Heart right ventricle (tissue), 16 donors: ENCODE measurements around the gene NRXN3. TPM values are rescaled to one million over a fixed set of nuclear protein-coding genes. Genes with fewer than 3 reads are reported as not detected.

Experiments used
- ATAC-seq, 8 donors: fragments of 200-7000 bp; cut with Tn5 transposase; one replicate each; pipeline ENCODE4 v1.9.1; 2020; ENCODE audit warnings: mild to moderate bottlenecking in 8 of 8, moderate library complexity in 8 of 8, moderate number of reproducible peaks in 1 of 8
- DNase-seq, 2 donors: peaks; one replicate each; pipeline ENCODE4 v3.0.0-alpha.2; 2020
- H3K27ac ChIP-seq, 10 donors: fragments of 200-600 bp; sonication (generic) in 2 of 10; one replicate each; pipeline versions ENCODE4 v1.5.0 to v1.8.0; 2020 to 2022; ENCODE audit warnings: mild to moderate bottlenecking in 3 of 10
- H3K27me3 ChIP-seq, 7 donors: fragments of 200-600 bp; one replicate each; pipeline ENCODE4 v1.8.0; 2021 to 2022; ENCODE audit warnings: mild to moderate bottlenecking in 2 of 7
- H3K36me3 ChIP-seq, 9 donors: fragments of 200-600 bp; sonication (generic) in 1 of 9; one replicate each; pipeline versions ENCODE4 v1.5.0 to v1.8.0; 2020 to 2022; ENCODE audit warnings: mild to moderate bottlenecking in 2 of 9
- H3K4me1 ChIP-seq, 9 donors: fragments of 200-600 bp; sonication (generic) in 1 of 9; one replicate each; pipeline versions ENCODE4 v1.5.0 to v1.8.0; 2020 to 2022; ENCODE audit warnings: mild to moderate bottlenecking in 4 of 9
- H3K4me3 ChIP-seq, 10 donors: fragments of 200-600 bp; sonication (generic) in 2 of 10; one replicate each; pipeline versions ENCODE4 v1.5.0 to v1.8.0; 2020 to 2022; ENCODE audit warnings: mild to moderate bottlenecking in 7 of 10, moderate library complexity in 2 of 10
- H3K9me3 ChIP-seq, 11 donors: fragments of 200-600 bp in 10 of 11; sonication (generic) in 2 of 11; one replicate each; pipeline versions ENCODE4 v1.5.0 to v1.8.0; 2013 to 2022; ENCODE audit warnings: mild to moderate bottlenecking in 2 of 11, control low read depth in 1 of 11, moderate library complexity in 1 of 11
- WGBS, 2 donors: extraction: QIAGEN DNeasy Blood & Tissue Kit; methylation state at CpG; one replicate each; pipeline ENCODE4 v1.1.7; 2013; ENCODE audit warnings: inconsistent platforms in 1 of 2; 5-methylcytosine and 5-hydroxymethylcytosine counted together
- intact Hi-C, 10 donors: fragments of 100-400 bp; cut with DNase I; formaldehyde crosslinking; loops; one replicate each; pipeline versions ENCODE4 v1.11.1 to v1.14.2; 2022
- polyA plus RNA-seq, 2 donors: library from polyadenylated mRNA; stranded (reverse); fragments of 200-250 nt; gene quantifications; one replicate each; pipeline ENCODE4 v1.2.3, GENCODE V29; 2013
- total RNA-seq, 10 donors: library from RNA; stranded (reverse); fragmentation: NEBNext Ultra II Directional in 3 of 10; extraction: Animal tissue kit (Norgen Biotek cat#: 25700) in 3 of 10; gene quantifications; one replicate each; pipeline versions ENCODE4 v1.2.1 to v1.2.4, GENCODE V29; 2021 to 2023
- TF ChIP-seq, protein P1 (sequence below), 9 donors: fragments of 200-600 bp; sonication (generic) in 2 of 9; IDR thresholded peaks; one replicate each; pipeline versions ENCODE4 v1.5.0 to v1.8.0; 2021 to 2022; ENCODE audit warnings: antibody characterized with exemption in 9 of 9, mild to moderate bottlenecking in 5 of 9, moderate library complexity in 1 of 9
- donor health status: Arrhythmogenic right ventricular cardiomyopathy.
- donor health status: ischemic (EF 13 %, LVEDD 7.1; RV severe dilation, severe dysfunction).
- donor health status: healthy with polysubstance abuse.
- donor health status: DM: no; HTN: yes; CAD: no.
- donor health status: DM: no; HTN: no; CAD: no.
- donor health status: ischemic (EF 25% LVEDD 6.9; RV normal size, moderate dysfunction).
- donor health status: ischemic (EF 25% LVEDD 5.7; RV mildly dilated, moderate dysfunction).
- donor health status: healthy.
- donor health status: DM: yes; HTN: yes; CAD: no.
- donor health status: Ischemic cardiomyopathy.
- donor health status: ischemic (EF 35%, LVEDD 5.7; RV mildly dilated, moderate dysfunction).
- donor health status: nonischemic (EF 11% LVEDD 7.7; RV severe dilation, severe dysfunction).
- donor health status: DM: yes; HTN: yes; CAD: no.
- donor health status: PGD.
- donor health status: ischemic (EF 29% LVEDD 5.4; RV normal size, mild dysfunction).
- donor health status: nonischemic (EF 23%, LVEDD 6.1; RV moderate dilation, normal function).

The NRXN3 gene
- total and polyA plus RNA-seq, 12 donors: 0.23 to 1.8 (median 0.87) TPM

DNA sequence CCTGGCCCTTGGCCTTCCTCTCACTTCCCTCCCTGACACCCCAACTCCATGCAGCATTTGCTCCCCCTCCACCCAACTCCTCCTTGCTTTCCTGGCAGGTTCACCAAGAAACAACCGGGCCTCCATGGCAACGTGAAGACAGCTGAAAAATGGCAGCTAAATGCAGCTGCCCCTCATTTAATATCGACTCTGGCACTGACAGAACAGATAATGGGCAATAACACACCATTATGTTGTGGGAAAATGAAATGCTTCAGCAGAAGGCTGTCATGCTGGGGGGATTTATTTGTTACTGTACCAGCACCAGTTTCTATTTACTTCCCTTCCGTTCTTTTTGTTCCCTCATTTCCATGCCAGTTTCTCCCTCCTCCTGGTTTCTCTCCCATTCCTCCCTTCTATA is 440.8 kb downstream of the NRXN3 start:
- intact Hi-C loops: no loop called here
- ATAC-seq (no peak), DNase-seq (no peak)
- no peaks in the 10 kb centered on the region for H3K4me1 ChIP-seq
- H3K36me3 ChIP-seq: no peaks in the 10 kb centered on the region
- peaks cover 0 to 15% (median 0%) of the 10 kb centered on the region in 7 donors for H3K27me3 ChIP-seq
- no peaks in the 10 kb centered on the region for H3K9me3 ChIP-seq
- H3K27ac ChIP-seq: no peak overlapping the region
- WGBS, 2 donors: 61 to 69% methylated on average over 4 of the region's 4 CpGs
- no peak overlapping the region for H3K4me3 ChIP-seq
- TF ChIP-seq, protein P1, sequence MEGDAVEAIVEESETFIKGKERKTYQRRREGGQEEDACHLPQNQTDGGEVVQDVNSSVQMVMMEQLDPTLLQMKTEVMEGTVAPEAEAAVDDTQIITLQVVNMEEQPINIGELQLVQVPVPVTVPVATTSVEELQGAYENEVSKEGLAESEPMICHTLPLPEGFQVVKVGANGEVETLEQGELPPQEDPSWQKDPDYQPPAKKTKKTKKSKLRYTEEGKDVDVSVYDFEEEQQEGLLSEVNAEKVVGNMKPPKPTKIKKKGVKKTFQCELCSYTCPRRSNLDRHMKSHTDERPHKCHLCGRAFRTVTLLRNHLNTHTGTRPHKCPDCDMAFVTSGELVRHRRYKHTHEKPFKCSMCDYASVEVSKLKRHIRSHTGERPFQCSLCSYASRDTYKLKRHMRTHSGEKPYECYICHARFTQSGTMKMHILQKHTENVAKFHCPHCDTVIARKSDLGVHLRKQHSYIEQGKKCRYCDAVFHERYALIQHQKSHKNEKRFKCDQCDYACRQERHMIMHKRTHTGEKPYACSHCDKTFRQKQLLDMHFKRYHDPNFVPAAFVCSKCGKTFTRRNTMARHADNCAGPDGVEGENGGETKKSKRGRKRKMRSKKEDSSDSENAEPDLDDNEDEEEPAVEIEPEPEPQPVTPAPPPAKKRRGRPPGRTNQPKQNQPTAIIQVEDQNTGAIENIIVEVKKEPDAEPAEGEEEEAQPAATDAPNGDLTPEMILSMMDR (IDR thresholded peaks at IDR 0.05): no peak

DNA sequence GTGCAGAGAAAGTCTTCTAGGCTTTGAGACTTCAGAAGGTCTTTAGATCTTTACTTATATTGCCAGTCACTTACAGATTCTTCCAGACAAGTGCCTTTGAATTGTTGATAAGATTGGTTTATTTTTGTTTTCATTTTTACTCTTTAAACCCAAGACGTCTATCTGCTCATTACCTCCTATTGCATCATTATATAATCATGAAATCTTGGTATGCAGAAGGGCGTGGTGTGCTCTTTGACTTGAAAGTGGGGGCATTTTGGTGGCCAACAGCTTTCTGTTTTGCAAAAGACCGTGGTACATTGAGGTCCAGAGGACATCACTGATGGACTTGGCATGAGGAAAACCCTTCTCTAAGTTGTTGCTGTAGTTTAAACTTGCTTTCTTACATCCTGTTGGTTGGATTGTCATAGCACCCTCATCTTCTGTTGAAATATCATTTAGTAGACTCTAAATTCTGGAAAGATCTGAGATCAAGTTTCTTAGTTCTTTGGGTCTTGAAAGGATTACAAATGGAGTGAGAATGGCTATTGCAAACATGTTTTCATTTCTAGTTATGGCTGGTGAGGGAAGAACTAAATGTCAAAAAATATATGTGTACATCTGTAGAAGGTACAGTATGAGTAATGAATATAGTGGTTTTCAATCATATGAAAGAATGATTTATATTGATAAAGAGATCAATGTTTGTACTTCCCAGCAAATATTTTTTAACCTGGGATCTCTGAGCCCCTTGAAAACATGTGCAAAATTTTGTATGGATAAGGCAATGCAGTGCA is 441.8 kb downstream of the NRXN3 start:
- ATAC-seq (no peak), DNase-seq (no peak)
- no peaks in the 10 kb centered on the region for H3K36me3 ChIP-seq
- H3K27ac ChIP-seq: no peak overlapping the region
- no peak overlapping the region for H3K4me3 ChIP-seq
- no peaks in the 10 kb centered on the region for H3K9me3 ChIP-seq
- intact Hi-C loops: no loop called here
- peaks cover 0 to 15% (median 0%) of the 10 kb centered on the region in 7 donors for H3K27me3 ChIP-seq
- H3K4me1 ChIP-seq: no peaks in the 10 kb centered on the region
- TF ChIP-seq, protein P1 (IDR thresholded peaks at IDR 0.05): no peak
- WGBS, 2 donors: 53 to 63% methylated on average over 3 of the region's 3 CpGs

DNA sequence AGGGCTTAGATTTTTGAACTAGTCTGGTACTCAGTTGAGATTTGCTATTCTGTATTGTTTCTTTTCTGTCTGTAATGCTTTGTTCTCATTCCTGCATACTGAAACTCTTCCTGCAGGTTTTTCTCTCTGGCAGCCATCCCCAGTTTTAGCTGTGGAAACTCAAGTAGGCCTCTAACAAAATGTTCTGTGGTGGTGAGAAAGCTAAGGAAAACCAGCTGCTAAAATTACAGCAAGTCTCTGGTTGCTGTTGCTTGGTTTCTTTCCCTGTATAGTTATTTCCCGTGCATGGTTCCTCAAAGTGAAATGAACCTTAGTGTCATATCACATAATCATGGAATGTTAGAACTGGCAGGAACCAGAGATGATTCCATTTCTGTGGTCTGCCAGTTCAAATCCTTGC is 442.5 kb downstream of the NRXN3 start:
- TF ChIP-seq, protein P1 (IDR thresholded peaks at IDR 0.05): no peak
- H3K4me3 ChIP-seq: no peak overlapping the region
- 73 to 81% methylated on average over 1 of the region's 1 CpG for WGBS, 2 donors
- H3K27me3 ChIP-seq: peaks cover 0 to 15% (median 0%) of the 10 kb centered on the region in 7 donors
- H3K4me1 ChIP-seq: no peaks in the 10 kb centered on the region
- ATAC-seq: no peak
- intact Hi-C loops: no loop called here
- DNase-seq: no peak
- H3K9me3 ChIP-seq: no peaks in the 10 kb centered on the region
- H3K36me3 ChIP-seq: no peaks in the 10 kb centered on the region
- H3K27ac ChIP-seq: no peak overlapping the region

DNA sequence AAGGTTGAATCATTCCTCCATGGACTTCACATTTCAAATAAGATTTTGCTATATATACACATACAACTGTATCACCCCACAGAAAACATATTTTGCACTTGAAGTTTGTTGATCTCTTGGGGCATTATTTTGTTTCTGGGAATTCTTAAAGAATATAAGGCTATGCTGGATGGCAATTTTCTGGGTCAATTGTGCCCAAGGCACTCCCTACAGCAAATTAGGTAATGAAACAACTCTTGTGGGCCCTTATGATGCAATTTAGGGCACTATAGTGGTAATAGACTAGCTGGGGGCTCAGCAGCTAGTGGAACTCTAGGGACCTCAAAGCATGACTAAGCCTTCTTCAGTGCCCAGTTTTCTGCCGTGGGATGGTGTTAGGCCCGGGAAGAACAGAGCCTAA is 444.4 kb downstream of the NRXN3 start:
- ATAC-seq: no peak
- no peak overlapping the region for H3K27ac ChIP-seq
- no peaks in the 10 kb centered on the region for H3K4me1 ChIP-seq
- intact Hi-C loops: no loop called here
- DNase-seq: no peak
- 82 to 92% methylated on average over 2 of the region's 2 CpGs for WGBS, 2 donors
- H3K27me3 ChIP-seq: peaks cover 0 to 8% (median 0%) of the 10 kb centered on the region in 7 donors
- no peaks in the 10 kb centered on the region for H3K36me3 ChIP-seq
- H3K9me3 ChIP-seq: no peaks in the 10 kb centered on the region
- no peak overlapping the region for H3K4me3 ChIP-seq
- TF ChIP-seq, protein P1 (IDR thresholded peaks at IDR 0.05): no peak
